Body of pancreas (tissue), 4 donors: ENCODE data around the gene SRPK2. TPM values are rescaled to one million over a fixed set of nuclear protein-coding genes. Genes with fewer than 3 reads are reported as not detected.

Experiments used
- ATAC-seq: fragments of 150-250 bp; one replicate; pipeline ENCODE4 v1.9.1; 2016
- DNase-seq, 4 donors: peaks; one replicate each; pipeline ENCODE4 v3.0.0-alpha.2; 2019
- H3K27ac ChIP-seq, 4 donors: fragments of 200-600 bp; sonication (generic); 1 replicate in 3 of 4; 2 replicates in 1 of 4; pipeline versions ENCODE4 v1.5.1 to v1.6.1; 2016 to 2019; ENCODE audit warnings: mild to moderate bottlenecking in 1 of 4, mixed read lengths in 1 of 4, moderate library complexity in 1 of 4
- H3K27me3 ChIP-seq, 2 donors: fragments of 200-600 bp; sonication (generic); one replicate each; pipeline ENCODE4 v1.6.0; 2016; ENCODE audit warnings: mild to moderate bottlenecking in 1 of 2
- H3K36me3 ChIP-seq, 2 donors: fragments of 200-600 bp; sonication (generic); replicated peaks in 1 of 2; 2 replicates each; pipeline ENCODE4 v1.5.1; 2016; ENCODE audit warnings: low read depth in 2 of 2; ENCODE audit not compliant: insufficient read depth in 1 of 2
- H3K4me1 ChIP-seq: fragments of 200-600 bp; sonication (generic); one replicate; pipeline ENCODE4 v1.6.0; 2016
- H3K4me3 ChIP-seq, 2 donors: fragments of 200-600 bp; sonication (generic); 1 replicate in 1 of 2; 2 replicates in 1 of 2; pipeline ENCODE4 v1.5.1; 2016 to 2019
- H3K9me3 ChIP-seq, 3 donors: fragments of 200-600 bp; sonication (generic); 1 replicate in 2 of 3; 2 replicates in 1 of 3; pipeline ENCODE4 v1.5.1; 2016
- CTCF ChIP-seq, 7 experiments: fragments of 450-650 bp in 4 of 7; fragments of 200-600 bp in 3 of 7; sonication (generic) in 3 of 7; IDR thresholded peaks; one replicate each; pipeline ENCODE4 v1.5.1; 2016 to 2019; ENCODE audit warnings: antibody characterized with exemption in 7 of 7
- POLR2A ChIP-seq, 3 donors: fragments of 450-650 bp; IDR thresholded peaks; one replicate each; pipeline ENCODE4 v1.6.1; 2016; ENCODE audit warnings: antibody characterized with exemption in 3 of 3, mild to moderate bottlenecking in 2 of 3
- WGBS, 2 donors: methylation state at CpG; one replicate each; pipeline ENCODE4 v1.1.5; 2017; 5-methylcytosine and 5-hydroxymethylcytosine counted together
- intact Hi-C: fragments of 100-400 bp; cut with DNase I; formaldehyde crosslinking; loops from one replicate; pipeline ENCODE4 v1.15.1; 2023
- total RNA-seq, 2 donors: library from RNA; depleted of rRNA; stranded (reverse); fragments of >200 nt; gene quantifications; one replicate each; pipeline ENCODE4 v1.1.0, GENCODE V29; 2016

Gene SRPK2
- total RNA-seq, 2 donors from 2014 or later, result 23.4 to 31.1 TPM

- intact Hi-C loops, result no loop called here
- DNase-seq (no peak), ATAC-seq (no peak)
- no peaks in the 10 kb centered on the region for H3K4me1 ChIP-seq
- H3K27ac ChIP-seq, result peak overlapping the region in 1 of 4 donors; percentile 21
- TF ChIP-seq CTCF (IDR thresholded peaks at IDR 0.05) (no peak), POLR2A (IDR thresholded peaks at IDR 0.05) (no peak)
- H3K9me3 ChIP-seq, result no peaks in the 10 kb centered on the region
- H3K27me3 ChIP-seq, result no peaks in the 10 kb centered on the region
- peaks cover 0 to 30% of the 10 kb centered on the region in 2 donors for H3K36me3 ChIP-seq
- 65% methylated on average over 4 of the region's 4 CpGs for WGBS, 2 donors
- H3K4me3 ChIP-seq, result no peak overlapping the region
Measured at GRCh38 chr7:105102557-105103352, 286.0 kb downstream of the SRPK2 start.

- peak overlapping the region in 1 of 4 donors; percentile 21 for H3K27ac ChIP-seq
- intact Hi-C loops, result no loop called here
- DNase-seq (no peak), ATAC-seq (no peak)
- 36 to 39% methylated on average over 4 of the region's 4 CpGs for WGBS, 2 donors
- TF ChIP-seq POLR2A (IDR thresholded peaks at IDR 0.05) (no peak), CTCF (IDR thresholded peaks at IDR 0.05) (no peak)
- no peaks in the 10 kb centered on the region for H3K4me1 ChIP-seq
- no peak overlapping the region for H3K4me3 ChIP-seq
- H3K9me3 ChIP-seq, result no peaks in the 10 kb centered on the region
- H3K36me3 ChIP-seq, result peaks cover 0 to 25% of the 10 kb centered on the region in 2 donors
- no peaks in the 10 kb centered on the region for H3K27me3 ChIP-seq
Measured at GRCh38 chr7:105101864-105102263, 286.9 kb downstream of the SRPK2 start.

GRCh38 chr7:105098863-105099515 is 289.7 kb downstream of the SRPK2 start:
- H3K4me1 ChIP-seq, result no peaks in the 10 kb centered on the region
- H3K36me3 ChIP-seq, result peaks cover 0 to 5% of the 10 kb centered on the region in 2 donors
- intact Hi-C loops, result no loop called here
- H3K9me3 ChIP-seq, result no peaks in the 10 kb centered on the region
- 62 to 63% methylated on average over 2 of the region's 2 CpGs for WGBS, 2 donors
- no peak overlapping the region for H3K4me3 ChIP-seq
- TF ChIP-seq CTCF (IDR thresholded peaks at IDR 0.05) (no peak), POLR2A (IDR thresholded peaks at IDR 0.05) (no peak)
- DNase-seq, result no peak
- no peak overlapping the region for H3K27ac ChIP-seq
- ATAC-seq, result peak; percentile 35
- no peaks in the 10 kb centered on the region for H3K27me3 ChIP-seq

GRCh38 chr7:105097619-105098018 is 291.1 kb downstream of the SRPK2 start:
- intact Hi-C loops, result no loop called here
- no peaks in the 10 kb centered on the region for H3K9me3 ChIP-seq
- H3K36me3 ChIP-seq, result peaks cover 0 to 3% of the 10 kb centered on the region in 2 donors
- no peak for TF ChIP-seq CTCF (IDR thresholded peaks at IDR 0.05)
- no peak for TF ChIP-seq POLR2A (IDR thresholded peaks at IDR 0.05)
- WGBS, 2 donors, result 81 to 84% methylated on average over 7 of the region's 7 CpGs
- no peaks in the 10 kb centered on the region for H3K27me3 ChIP-seq
- ATAC-seq (no peak), DNase-seq (no peak)
- no peaks in the 10 kb centered on the region for H3K4me1 ChIP-seq
- no peak overlapping the region for H3K27ac ChIP-seq
- no peak overlapping the region for H3K4me3 ChIP-seq
